Germinal center (tissue), 1 donor: Measurements from ENCODE around the gene NPVF.

Experiments
- DNase-seq: peaks from one replicate; pipeline ENCODE4 v3.0.0; 2012; ENCODE audit warnings: mixed read lengths, low spot score

NPVF gene, protein sequence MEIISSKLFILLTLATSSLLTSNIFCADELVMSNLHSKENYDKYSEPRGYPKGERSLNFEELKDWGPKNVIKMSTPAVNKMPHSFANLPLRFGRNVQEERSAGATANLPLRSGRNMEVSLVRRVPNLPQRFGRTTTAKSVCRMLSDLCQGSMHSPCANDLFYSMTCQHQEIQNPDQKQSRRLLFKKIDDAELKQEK

DNA sequence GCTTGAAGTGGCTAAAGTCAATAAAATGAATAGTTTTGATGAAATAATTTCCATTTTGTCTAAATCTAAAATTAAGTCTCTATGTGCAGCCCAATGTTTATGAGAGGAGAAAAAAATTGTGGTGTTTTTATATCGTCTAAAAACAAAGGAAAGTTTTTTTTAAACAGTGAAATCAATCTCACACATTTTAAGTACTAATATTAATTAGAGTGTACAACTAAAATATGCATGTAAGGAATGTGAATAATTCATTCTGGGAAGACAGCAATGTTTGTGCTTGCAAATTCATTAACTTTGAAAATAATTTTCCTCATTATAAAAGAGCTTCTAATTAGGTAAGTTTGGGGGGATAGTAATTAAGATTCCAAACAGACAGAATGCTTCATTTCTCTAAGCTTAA is at the start of gene NPVF:
TSS of gene NPVF (minus strand) at position 101 of the 400 bp plus-strand sequence. CDS start at position 54, 47 bp downstream.
- DNase-seq = no peak

DNA sequence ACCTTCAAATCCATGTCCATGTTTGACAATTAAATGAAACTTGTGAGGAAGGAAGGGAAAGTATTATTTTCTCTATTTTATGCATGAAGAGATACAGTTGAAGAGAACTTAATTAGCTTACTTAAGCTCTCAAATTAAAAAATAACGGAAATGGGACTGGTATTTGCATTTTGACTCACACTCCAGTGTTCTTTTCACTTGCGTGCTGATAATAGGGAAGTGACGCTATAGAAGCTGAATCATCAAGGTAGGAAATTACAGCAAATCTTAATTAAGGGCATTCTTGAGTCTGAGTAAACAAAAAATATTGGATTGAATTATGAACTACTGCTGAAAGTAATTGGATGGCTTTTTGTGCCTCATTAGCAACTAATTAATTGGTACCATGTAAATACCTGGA is 44.0 kb upstream of the NPVF start:
- DNase-seq = peak; percentile 42

DNA sequence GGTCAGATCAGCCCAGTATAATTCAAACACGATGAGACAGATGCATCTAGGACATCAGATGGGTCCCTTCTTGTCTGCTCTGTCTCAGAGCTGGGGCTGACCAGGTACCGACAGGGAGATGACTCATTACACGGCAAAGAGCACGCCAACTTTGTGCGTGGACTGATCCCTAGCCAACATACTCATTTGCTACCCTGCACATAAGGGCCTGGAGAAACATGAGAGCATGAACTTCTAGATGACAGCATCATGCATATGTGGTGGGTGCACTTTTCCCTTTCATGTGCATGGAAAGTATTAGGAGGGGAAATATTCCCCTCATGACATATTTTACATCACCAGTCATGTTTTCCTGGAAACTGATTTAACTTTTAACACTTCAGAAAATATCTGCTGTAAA is 35.1 kb upstream of the NPVF start:
- no peak for DNase-seq

DNA sequence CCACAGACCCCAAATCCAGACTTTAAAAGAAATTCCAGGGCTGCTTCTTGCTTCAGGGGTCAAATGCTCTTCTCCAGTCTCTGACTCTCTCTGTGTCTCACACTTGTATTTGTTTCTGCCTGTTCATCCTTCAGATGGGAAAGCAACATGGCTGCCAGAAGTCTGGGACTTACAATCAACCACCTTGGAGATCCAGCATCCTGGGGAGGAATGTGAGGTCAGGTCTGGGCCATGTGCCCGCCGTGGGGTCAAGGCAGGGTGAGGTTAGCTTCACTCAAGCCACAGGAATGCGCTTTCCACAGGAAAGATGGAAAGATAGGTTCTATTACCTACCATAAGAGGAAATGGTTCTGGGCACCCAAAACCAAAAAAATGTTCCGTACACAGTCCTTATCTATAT is 34.3 kb upstream of the NPVF start:
- DNase-seq = no peak

DNA sequence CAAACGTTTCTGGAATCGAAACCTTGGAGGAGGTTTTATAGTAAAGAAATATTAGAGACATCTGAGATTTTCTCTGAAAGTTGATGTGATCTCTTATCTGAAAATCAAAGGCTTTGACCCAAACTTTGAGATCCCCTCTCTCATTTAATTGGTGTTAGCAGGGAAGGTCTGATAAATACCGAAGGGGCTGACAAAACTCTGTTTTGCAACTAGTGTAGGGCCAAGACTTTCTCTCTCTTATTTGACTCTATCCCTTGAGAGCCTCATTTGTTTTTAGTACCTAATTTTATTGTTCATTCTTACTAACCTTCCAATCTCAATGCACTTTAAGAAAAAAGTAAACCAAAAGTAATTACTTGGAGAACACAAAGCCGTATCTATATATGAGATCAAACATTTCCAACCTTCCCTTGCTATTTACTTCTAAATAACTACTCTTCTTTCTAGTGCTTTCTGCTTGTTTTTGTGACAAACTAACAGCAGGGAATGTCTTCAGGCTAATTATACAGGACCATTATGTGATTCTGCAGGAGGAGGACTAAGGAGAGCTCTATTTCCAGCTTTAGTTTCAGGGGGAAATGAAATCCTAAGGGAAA is 33.4 kb upstream of the NPVF start:
- no peak for DNase-seq

DNA sequence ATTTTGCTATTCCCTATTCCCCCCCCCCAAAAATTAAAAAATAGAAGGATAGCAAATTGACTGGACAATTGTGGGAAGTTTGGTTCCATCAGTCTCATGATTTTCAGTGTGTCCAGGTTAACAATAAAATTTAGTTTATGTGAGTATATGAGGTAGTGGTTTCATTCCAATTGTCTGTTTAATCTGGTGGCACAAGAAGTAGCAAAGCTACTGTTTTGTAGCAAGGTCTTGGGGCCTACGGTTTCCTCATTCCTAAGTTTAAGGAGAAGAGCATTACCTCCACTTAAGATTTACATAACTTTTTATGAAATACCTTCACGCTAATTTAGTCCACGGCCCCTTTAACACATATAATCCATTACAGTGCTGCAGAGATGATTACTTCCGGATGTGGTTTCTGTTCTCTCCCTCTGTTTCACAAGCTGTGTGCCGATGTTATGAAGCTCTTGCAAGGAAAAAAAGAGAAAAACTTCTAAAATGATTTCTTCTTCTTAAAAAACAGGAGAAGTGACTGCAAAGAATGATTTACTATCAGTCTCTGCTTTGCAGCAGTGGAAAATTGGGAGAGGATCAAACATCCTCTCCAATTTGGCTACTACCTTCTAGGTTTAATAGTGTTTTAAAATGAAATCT is 32.7 kb upstream of the NPVF start:
- DNase-seq = peak; percentile 24

DNA sequence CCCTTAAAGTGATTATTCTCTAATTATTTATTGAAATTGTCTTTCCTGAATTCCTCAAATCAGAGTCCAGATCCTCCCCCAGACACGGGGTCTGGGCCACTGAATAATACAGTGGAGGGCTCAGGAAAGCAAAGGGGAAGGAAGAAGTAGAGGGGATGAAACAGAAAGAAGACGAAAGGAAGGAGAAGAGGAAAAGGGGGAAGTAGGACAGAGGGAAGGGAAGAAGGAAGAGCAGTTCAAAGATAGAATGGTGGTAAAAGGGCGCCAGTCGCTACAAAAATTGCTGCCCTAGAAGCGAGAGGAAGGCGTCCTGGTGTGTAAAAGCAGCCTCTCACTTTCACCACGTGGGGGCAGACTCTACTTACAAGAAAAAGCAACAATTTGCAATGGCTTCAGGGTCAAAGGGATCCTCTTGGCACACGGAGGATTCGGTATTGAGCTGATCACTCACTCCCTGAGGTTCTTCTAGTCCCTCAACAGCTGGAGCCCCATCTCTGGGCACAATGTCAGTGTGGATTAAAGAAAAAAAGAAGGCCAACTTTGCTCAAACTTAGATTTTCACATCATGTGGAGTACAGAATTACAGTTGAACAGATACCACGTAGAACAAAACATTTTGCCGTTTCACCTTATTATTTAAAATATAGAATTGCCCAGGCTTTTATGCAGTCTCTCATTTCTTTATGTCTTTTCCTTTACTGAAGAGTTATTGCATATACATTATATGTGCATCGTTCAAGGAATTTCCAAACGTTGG is 31.4 kb upstream of the NPVF start:
- DNase-seq = peak; percentile 57

DNA sequence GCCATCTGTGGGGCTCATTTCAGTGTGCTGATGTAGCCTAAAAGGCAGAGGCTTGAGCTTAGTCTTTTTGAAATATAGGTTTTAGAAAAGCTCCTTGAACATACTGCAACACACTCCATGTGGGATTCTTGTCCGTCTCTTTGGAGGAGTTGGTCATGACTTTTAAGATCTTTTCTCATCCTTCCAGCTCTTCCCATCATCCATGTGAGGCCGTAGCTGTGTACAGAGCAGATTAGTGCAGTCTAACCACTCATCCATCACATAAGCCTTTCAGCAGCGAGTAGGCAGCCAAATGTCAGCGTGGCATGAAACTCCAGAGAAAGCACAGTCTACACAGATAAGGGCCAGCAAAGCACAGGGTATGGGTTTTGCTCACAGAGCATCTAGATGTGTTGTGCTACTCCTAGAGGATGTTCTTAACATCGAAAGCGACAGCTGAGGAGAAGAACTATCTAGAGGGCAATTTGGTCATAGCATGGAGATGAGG is 28.1 kb upstream of the NPVF start:
- DNase-seq = no peak

DNA sequence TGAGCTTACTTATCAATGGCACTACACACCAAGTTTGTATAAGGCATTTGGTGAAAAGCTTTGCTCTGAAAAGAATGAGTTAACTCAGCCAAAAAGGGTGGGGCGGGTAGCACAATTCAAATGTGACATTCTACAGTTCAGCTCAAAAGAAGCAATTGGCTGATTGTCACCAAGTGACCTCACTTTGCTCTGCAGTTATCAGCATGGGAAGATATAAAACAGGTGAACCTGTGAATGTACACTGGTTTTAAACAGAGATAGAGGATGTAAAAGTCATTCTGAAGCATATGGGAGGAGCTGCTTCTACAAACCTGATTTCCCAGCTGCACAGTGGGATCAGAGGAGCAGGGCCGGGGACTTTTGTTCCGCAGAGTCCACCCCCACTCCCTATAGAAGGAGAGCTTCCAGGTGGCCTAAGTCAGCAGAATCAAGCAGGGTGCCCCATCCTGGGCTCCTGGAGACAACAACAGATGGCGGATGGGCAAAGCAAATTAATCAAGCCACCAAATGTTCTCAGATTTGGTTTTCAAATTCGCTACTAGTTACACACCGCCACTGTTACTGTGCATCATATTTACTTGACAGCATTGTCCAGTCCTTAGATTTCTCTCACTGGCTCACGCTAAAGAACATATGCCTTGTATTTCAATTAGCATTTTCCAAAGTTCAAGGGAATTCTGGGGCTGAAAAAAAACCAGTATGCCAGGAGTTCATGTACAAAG is 27.5 kb upstream of the NPVF start:
- DNase-seq = no peak

DNA sequence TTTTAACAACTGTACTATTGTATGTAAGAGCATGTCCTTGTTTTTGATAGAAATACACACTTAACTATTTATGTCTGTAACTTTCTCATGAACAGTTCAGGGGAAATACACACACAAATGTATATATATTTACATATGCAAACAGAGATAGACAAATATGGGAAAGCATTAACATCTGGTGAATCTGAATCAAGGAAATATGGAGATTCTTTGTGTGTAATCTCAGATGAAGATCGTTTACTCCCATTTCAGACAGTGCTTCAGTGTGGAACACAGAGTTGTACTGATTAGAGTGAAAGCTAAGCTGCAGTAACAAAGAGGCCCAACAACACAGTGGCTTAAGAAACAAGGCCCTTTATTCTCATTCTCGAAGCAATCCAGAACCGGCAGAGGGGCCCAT is 26.3 kb upstream of the NPVF start:
- no peak for DNase-seq

DNA sequence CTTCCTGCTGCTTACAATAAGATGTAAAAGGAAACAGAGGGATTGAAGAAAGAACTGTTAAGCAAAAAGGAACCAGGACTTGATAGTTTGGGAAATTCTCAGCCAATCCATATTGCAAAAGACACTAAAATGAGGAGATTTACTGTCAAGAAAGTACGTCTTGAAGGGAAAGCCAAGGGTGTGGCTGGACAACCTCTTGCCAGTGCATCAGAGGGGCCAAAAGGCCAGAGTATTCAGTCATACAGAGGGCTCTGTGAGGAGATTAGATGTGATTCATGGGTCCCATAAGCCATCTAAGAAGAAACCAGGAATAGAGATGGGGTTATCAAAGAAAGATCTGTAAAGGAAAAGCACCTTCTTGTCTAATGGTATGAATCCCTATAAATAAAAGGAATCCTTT is 25.4 kb upstream of the NPVF start:
- no peak for DNase-seq

DNA sequence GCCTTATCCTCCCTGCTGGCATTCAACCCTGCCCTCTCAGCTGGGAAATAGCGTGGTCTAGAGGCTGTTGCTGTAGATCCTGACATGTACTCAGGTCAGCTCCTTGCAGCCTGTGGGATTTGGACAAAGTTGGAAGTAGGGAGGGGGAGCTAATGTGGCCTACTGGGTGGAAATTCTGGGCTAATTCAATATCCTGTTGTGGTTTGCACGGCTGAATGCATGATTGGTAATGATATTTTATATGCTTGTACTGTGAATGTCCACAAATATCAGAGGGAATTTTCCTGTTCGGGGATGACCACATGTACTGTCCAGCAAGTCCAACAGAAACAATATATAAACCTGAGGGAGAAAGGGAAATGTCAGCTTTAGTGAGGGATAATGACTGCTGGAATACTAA is 22.1 kb upstream of the NPVF start:
- no peak for DNase-seq

DNA sequence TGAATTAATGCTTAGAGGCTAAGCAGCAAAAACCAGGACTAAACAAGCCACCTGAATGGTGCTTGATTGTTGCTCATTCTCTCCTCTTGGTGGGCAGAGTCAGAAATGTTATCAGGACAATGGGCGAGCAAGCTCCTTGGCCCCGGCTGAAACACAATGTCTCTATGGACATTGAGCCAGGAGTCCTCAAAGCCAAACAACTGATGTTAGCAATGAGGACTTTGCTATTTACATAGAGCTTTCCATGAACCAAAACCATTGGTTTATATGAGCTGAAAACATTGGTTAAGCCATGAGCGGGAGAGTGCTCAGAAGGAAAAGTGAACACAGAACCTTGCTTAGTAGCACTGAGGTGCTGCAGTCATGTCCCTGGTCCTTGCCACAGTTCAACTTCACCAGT is 21.5 kb upstream of the NPVF start:
- no peak for DNase-seq

DNA sequence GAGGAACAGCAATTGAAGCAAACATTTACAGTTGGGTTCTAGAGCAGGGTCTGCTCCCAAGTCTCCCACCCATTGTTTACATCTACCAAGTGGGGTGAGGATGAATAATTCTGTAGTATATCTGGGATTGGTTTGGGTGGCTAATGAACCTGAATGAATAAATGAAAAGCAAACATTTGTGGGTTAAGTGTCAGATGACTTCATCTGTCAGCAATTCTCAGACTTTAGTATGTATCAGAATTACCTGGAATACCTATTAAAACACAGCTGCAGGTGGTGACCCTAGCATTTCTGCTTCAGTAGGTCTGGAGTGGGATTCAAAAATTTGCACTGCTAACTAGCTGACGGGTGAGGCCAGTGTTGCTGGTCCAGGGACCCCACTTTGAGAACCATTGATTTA is 18.0 kb upstream of the NPVF start:
- DNase-seq = no peak

DNA sequence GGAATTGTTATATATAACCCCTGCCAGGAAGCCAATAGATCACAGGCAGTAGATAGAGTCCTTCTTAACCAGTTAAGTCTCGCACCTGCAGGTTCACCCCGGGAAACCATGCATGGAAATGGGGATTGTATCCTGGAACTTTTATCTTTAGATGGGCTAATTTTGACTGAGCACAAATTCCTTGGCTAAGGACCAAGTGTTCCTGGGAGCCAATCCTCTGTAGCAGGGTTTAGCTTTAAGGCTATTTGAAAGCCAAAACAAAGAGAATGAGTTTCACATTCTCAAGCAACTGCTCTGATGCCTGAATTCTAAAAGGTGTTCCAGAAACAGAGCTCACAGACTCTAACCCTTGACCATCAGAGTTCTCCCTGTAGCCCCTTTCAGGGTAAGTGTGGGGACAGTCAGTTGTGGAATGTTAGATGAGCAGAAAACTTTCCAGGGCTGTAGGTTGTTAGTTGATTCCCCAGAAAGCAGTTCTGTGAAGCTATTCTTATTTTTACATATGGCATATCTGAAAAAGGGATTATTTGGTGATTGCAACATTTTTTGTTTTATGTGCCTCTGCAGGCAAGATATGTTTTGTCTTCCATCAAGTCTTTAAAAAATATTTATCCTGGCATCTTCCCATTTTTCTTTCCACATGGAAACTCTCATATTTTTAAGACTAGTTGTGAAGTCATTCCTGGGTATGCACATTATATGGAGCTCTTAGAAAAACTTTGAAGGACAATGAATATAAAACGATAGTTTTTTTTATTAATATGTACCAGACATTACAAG is 16.2 kb upstream of the NPVF start:
- no peak for DNase-seq

DNA sequence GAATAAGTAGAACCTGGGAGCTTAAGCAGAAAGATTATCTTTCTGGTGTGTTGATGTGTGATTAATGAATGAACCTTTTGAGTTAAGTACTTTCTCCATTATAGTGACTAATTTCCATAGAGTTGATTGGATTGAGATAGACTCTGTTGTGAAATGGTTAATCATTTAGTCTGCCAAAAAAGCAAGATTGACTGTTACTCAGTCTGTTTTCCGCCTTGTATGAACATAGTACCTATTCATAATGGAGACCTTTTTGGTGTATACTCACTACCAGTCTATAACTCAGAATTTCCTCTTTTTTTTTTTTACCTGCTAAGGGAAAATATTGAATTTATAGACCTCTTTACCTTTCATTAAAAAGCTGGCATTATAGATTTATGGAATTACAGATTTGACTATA is 14.4 kb upstream of the NPVF start:
- DNase-seq = no peak

DNA sequence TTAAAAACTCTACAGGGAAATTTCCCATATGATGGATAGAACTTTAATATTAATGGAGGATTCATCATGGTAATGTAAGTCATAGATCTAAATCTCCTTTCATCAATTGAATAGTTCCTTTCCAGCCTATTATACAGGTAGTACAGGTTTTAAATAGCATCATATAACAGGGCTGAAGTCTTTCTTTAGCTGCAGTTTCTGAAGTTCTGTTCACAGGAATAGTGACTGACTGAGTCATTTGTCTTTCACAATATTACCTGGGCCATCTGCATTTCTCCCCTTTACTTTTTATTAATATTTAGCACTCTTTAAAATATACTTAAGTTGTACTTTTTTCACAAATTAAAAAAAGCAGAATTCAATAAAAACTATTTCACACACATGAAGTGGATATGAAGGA is 12.6 kb upstream of the NPVF start:
- no peak for DNase-seq

DNA sequence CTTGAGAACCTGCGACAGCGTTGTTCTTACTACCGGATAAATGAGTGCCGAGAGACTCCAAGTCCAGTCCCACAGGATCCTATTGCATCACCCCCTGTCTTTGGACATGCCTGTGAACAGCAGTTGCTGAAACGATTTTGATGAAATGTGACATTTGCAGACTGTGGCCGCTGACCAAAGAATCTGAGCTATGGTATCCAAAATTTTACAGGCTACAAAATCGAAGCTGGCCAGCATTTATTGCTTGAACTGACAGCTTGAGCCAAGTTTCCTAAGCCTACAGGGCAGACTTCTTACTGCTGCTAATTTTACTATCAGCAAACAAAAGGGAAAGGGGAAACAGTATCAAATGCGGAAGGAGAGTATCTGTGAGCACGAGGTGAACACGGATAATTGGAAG is 12.1 kb upstream of the NPVF start:
- no peak for DNase-seq

DNA sequence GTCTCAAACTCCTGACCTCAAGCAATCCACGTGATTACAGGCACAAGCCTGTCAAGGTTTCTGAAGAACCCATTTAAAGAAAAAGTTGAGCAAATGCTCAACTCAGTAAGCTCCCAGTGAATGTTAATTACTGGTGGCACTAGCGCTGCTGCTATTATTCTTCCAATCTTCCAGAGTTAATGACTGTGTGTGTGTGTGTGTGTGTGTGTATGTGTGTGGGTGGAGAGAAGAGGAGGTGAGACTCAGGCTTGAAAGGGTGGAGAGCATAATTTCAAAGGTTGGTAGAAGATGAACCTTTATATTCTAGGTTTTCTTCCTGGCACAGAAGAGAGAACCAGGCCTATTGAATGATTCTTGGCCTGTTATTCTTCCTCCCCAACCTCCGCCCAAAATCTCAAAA is 11.6 kb upstream of the NPVF start:
- DNase-seq = no peak

DNA sequence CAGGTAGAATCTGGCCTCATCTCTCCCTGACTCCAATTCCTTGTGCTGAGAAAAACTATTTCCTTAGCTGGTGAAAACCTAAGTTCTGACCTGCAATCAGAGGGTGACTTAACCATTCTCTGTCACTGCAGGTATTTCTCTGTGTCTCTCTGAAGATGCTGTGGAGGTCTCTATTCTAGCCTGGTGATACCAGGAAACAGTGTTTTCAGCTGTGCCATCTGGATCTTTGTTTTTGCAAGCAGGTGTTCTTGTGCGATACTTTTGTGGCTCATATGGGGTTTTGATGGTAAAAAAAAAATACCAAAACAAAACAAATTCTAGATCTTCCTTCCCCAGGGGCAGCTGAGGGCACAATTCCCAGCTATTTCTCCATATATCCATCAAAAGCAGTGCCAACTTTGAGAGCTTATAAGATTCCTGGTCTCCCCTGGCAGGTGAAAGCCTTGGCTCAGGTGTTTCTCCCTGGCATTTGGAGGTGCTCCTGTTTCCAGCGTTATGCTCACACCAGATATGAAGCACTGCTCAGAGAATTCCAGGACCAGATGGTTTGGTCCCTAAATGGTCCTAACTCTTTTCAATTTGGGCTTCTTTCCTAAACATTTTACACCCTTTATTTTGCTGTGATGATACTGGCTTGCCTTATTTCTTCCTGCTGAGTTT is 9.9 kb upstream of the NPVF start:
- DNase-seq = no peak

DNA sequence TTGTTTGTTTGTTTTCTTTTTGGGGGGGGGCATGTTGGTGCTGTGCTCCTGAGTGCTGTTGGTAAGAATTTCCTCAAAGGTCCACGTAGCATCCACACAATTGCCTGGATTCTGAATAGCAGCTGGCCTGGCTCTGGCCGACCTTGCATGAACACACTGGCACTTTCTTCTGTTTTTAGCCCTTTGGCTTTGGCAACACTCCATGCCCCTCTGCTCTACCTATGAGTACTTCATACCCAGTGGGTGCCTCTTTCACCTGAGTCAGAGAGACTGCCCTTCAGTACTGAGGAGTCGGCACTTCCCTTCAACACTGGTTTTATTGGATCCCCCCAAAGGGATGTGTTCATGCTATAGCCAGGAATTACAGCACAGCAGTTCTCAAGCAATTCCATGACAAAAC is 7.2 kb upstream of the NPVF start:
- no peak for DNase-seq
